Right renal cortex interstitium (tissue), 3 donors: ENCODE results near the gene MAP7D3. TPM values are rescaled to one million over a fixed set of nuclear protein-coding genes. Genes with fewer than 3 reads are reported as not detected.
A peak's percentile ranks its signal among the peaks of the same experiment; 100 is the strongest.
"Not testable (repeated sequence)": the region's sequence is repeated elsewhere in the genome, so short reads cannot be mapped to it uniquely, and the experiment has no call there.

Experiments
- DNase-seq, 3 donors: peaks; one replicate each; pipeline ENCODE4 v3.0.0-alpha.2; 2013; ENCODE audit warnings: low read depth in 3 of 3, low spot score in 2 of 3
- polyA plus RNA-seq, 3 donors: library from polyadenylated mRNA; unstranded; fragments of 120-200 nt; gene quantifications; one replicate each; pipeline ENCODE4 v1.2.1, GENCODE V29; 2013; ENCODE audit not compliant: insufficient read length in 3 of 3

Gene MAP7D3
- 10 to 100 TPM; 15.1 to 17.5 (median 16.5) TPM for polyA plus RNA-seq

GRCh38 chrX:136251041-136251991 is at the start of gene MAP7D3:
Gene MAP7D3 (minus strand): TSS chrX:136251400. CDS start chrX:136251358, 42 bp downstream.
- peak in 1 of 3 donors; percentile 6 for DNase-seq

- DNase-seq = not testable (repeated sequence)
These were observed 49.5 kb upstream of the MAP7D3 start, which contains the start of gene ADGRG4 for GRCh38 chrX:136300721-136301120. Gene ADGRG4 (plus strand): TSS chrX:136300963. CDS start chrX:136308778, 7,815 bp downstream.

- no peak for DNase-seq
These were observed 44.2 kb upstream of the MAP7D3 start for GRCh38 chrX:136295380-136295779.

- DNase-seq = no peak
These were observed 41.5 kb upstream of the MAP7D3 start for GRCh38 chrX:136292656-136293055.

GRCh38 chrX:136291824-136292223 is 40.6 kb upstream of the MAP7D3 start:
- no peak for DNase-seq

- DNase-seq = not testable (repeated sequence)
These were observed 35.2 kb upstream of the MAP7D3 start for GRCh38 chrX:136286375-136286774.

GRCh38 chrX:136275553-136275952 is 24.4 kb upstream of the MAP7D3 start:
- no peak for DNase-seq

GRCh38 chrX:136273986-136274385 is 22.8 kb upstream of the MAP7D3 start:
- DNase-seq = no peak

- no peak for DNase-seq
These were observed 21.1 kb upstream of the MAP7D3 start for GRCh38 chrX:136272325-136272724.

- DNase-seq = no peak
These were observed 20.1 kb upstream of the MAP7D3 start for GRCh38 chrX:136271300-136271699.

GRCh38 chrX:136269921-136270320 is 18.7 kb upstream of the MAP7D3 start:
- no peak for DNase-seq

GRCh38 chrX:136268051-136269048 is 17.1 kb upstream of the MAP7D3 start:
- DNase-seq = peak in 1 of 3 donors; percentile 8

- DNase-seq = no peak
These were observed 15.6 kb upstream of the MAP7D3 start for GRCh38 chrX:136266828-136267227.

GRCh38 chrX:136262812-136263315 is 11.7 kb upstream of the MAP7D3 start:
- DNase-seq = no peak

GRCh38 chrX:136262243-136262642 is 11.0 kb upstream of the MAP7D3 start:
- no peak for DNase-seq

- no peak for DNase-seq
These were observed 10.1 kb upstream of the MAP7D3 start for GRCh38 chrX:136261321-136261720.

- DNase-seq = no peak
These were observed 9.6 kb upstream of the MAP7D3 start for GRCh38 chrX:136260776-136261175.

GRCh38 chrX:136259543-136259942 is 8.3 kb upstream of the MAP7D3 start:
- no peak for DNase-seq

- DNase-seq = no peak
These were observed 7.8 kb upstream of the MAP7D3 start for GRCh38 chrX:136258951-136259350.

- no peak for DNase-seq
These were observed 4.8 kb upstream of the MAP7D3 start for GRCh38 chrX:136256026-136256425.

GRCh38 chrX:136255541-136255940 is 4.3 kb upstream of the MAP7D3 start:
- no peak for DNase-seq
